Epithelial cell of esophagus (primary cell): ENCODE measurements around the gene FMO1.

ENCODE experiments used
- DNase-seq: peaks from one replicate; pipeline ENCODE4 v3.0.0; 2010; ENCODE audit warnings: low read depth
- H3K4me3 ChIP-seq: 2 replicates; pipeline ENCODE4 v1.5.1; 2011; ENCODE audit warnings: mild to moderate bottlenecking, low read length, control low read depth
- CTCF ChIP-seq: IDR thresholded peaks from 2 replicates; pipeline ENCODE4 v1.5.1; 2011; ENCODE audit warnings: low read depth, mild to moderate bottlenecking, low read length, control low read depth, inconsistent platforms; ENCODE audit not compliant: insufficient read depth; ENCODE audit errors: missing control alignments

Gene FMO1

GRCh38 chr1:171212607-171213351 is 35.5 kb upstream of the FMO1 start:
- no peak for TF ChIP-seq CTCF
- no peak overlapping the region for H3K4me3 ChIP-seq
- DNase-seq, result no peak

DNA sequence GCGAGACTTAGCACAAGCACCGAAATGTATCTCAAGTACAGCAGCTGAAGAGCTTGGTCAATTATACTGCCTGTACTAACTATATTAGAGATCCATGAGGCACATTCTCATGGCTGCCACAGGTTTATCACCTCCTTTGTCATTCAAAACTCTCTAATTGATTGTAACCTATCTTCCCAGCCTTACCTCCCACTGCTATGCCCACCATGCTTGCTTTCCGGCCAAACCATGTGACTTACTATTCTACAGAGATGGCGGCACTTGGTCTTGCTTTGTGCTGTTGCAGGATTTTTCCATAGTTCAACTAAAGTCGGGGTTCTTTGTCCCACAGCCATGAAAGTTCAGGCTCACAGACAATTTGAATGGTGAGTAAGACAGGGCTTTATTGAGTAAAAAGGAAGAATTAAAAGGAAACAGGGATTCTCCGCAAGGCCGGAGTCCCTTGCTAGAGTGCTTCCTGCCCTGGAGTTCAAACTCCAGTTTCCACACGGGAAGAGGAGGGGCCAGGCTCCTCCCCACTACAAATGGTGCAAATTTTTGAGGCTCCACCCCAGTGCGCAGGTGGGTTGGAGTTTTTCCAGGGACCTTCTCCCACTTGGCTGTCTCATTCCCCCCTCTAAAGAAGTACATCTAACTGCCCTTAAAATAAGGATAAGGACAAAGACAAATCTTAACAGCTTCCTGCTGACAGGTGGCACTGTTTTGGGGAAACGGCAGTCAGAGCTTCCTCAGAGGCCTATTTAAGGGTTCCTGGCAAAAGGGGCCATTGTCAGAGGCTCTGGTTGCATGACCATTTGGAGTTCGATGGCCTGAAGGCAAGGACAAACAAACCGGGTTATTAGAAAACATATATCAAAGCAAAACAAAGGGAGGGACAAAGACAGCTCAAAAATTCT is 34.5 kb upstream of the FMO1 start:
- no peak for DNase-seq
- no peak overlapping the region for H3K4me3 ChIP-seq

GRCh38 chr1:171217658-171218443 is 30.4 kb upstream of the FMO1 start:
- no peak for TF ChIP-seq CTCF
- peak; percentile 50 for DNase-seq
- no peak overlapping the region for H3K4me3 ChIP-seq

More for the DNA sequence above, 34.5 kb upstream of the FMO1 start:
- TF ChIP-seq CTCF, result no peak

DNA sequence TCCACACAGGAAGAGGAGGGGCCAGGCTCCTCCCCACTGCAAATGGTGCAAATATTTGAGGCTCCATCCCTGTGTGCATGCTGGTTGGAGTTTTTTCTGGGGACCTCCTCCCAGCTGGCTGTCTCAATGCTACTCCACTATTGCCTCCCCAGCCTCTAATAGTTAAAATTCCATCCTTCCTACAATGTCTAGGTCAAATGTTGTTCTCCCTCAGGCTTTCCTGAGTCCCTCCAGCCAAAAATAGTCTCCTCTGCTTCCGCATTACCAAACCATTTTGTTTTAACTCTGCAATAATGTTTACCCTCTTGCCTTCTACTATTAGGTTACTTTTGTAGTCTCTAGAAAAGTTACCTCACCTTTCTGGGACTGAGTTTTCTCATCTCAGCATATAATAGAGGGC is 29.6 kb upstream of the FMO1 start:
- no peak for DNase-seq
- no peak for TF ChIP-seq CTCF
- no peak overlapping the region for H3K4me3 ChIP-seq

DNA sequence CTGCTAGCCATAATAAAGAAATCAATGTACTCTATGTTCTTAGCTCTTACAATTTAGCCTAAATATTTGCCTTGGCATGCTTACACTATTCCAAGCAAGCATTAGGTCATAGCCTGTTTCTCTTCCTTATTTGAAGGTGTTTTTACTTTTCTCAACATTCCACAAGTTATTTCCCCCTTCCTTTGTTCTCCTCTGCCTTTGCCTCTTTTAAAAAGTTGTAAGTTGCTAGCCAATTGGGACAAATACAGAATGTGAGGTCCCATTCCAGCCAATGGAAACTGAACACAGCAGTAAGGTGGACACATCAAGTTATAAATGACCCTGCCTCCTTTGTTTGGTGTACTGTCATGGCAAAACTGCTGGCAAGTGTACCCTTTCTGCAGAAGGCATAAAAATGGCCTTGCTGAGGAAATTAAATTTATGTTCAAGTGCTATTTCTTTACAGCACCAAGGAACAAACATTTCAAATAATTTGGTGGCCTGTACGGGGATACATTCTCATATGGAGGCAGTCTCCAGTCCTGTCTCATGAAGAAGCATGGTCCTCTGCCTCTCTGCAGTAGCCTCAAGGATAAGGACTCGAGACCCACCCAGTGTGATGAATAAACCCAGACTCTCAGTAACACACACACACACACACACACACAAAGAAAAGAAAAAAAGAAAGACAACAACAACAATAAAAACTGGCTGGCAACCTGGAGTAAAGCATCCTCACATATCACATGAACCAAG is 28.8 kb upstream of the FMO1 start:
- no peak for TF ChIP-seq CTCF
- H3K4me3 ChIP-seq, result no peak overlapping the region
- peak; percentile 18 for DNase-seq

- peak; percentile 48 for DNase-seq
- H3K4me3 ChIP-seq, result no peak overlapping the region
These were observed 28.2 kb upstream of the FMO1 start for GRCh38 chr1:171220081-171220420.

More at GRCh38 chr1:171220081-171220420, 28.2 kb upstream of the FMO1 start:
- TF ChIP-seq CTCF, result no peak
